IgD-negative memory B cell (primary cell): Measurements from ENCODE around the gene CTDNEP1. TPM values are rescaled to one million over a fixed set of nuclear protein-coding genes. Genes with fewer than 3 reads are reported as not detected.
"Not testable (repeated sequence)": the region's sequence is repeated elsewhere in the genome, so short reads cannot be mapped to it uniquely, and the experiment has no call there.

Experiments
- H3K27ac Mint-ChIP-seq, 3 donors: one replicate each; pipeline ENCODE4 v1.8.0; 2020 to 2022; ENCODE audit warnings: mild to moderate bottlenecking in 3 of 3, mixed read lengths in 3 of 3, moderate library complexity in 1 of 3
- H3K27me3 Mint-ChIP-seq: one replicate; pipeline ENCODE4 v1.8.0; 2021; ENCODE audit warnings: mixed read lengths
- H3K36me3 Mint-ChIP-seq: one replicate; pipeline ENCODE4 v1.8.0; 2020; ENCODE audit warnings: mild to moderate bottlenecking, mixed read lengths
- H3K4me1 Mint-ChIP-seq, 3 donors: one replicate each; pipeline ENCODE4 v1.8.0; 2020 to 2022; ENCODE audit warnings: mixed read lengths in 3 of 3, mild to moderate bottlenecking in 1 of 3
- H3K4me3 Mint-ChIP-seq, 4 donors: one replicate each; pipeline ENCODE4 v1.8.0; 2020 to 2022; ENCODE audit warnings: mild to moderate bottlenecking in 4 of 4, mixed read lengths in 4 of 4, moderate library complexity in 3 of 4
- H3K9me3 Mint-ChIP-seq, 3 donors: one replicate each; pipeline ENCODE4 v1.8.0; 2020 to 2021; ENCODE audit warnings: mixed read lengths in 3 of 3, mild to moderate bottlenecking in 1 of 3
- polyA plus RNA-seq: library from polyadenylated mRNA; unstranded; fragments of 300-500 nt; fragmentation: Illumina TruSeq; gene quantifications from one replicate; pipeline ENCODE4 v1.2.3, GENCODE V29; 2021

Gene CTDNEP1
- polyA plus RNA-seq, 1 donor from 2014 or later: 48.7 TPM

GRCh38 chr17:7243838-7244237, 7.7 kb downstream of the CTDNEP1 start:
- Mint-ChIP-seq H3K27ac (peak overlapping the region; percentile 97 to 100 (median 99)), H3K4me3 (peak overlapping the region in 2 of 4 donors; percentile 87 to 98), H3K4me1 (peaks cover 26 to 41% (median 35%) of the 10 kb centered on the region in 3 donors)
- H3K9me3 Mint-ChIP-seq, H3K27me3 Mint-ChIP-seq, H3K36me3 Mint-ChIP-seq: not testable (repeated sequence)

GRCh38 chr17:7243453-7243729, 8.1 kb downstream of the CTDNEP1 start:
- Mint-ChIP-seq H3K9me3 (no peaks in the 10 kb centered on the region), H3K27me3 (no peaks in the 10 kb centered on the region), H3K27ac (peak overlapping the region; percentile 97 to 100 (median 99)), H3K36me3 (peaks cover 5% of the 10 kb centered on the region), H3K4me3 (peak overlapping the region; percentile 67 to 98 (median 92)), H3K4me1 (peaks cover 23 to 37% (median 32%) of the 10 kb centered on the region in 3 donors)

- Mint-ChIP-seq H3K4me1 (peaks cover 23 to 37% (median 31%) of the 10 kb centered on the region in 3 donors), H3K36me3 (peaks cover 5% of the 10 kb centered on the region), H3K4me3 (peak overlapping the region; percentile 87 to 98 (median 97)), H3K9me3 (no peaks in the 10 kb centered on the region), H3K27me3 (no peaks in the 10 kb centered on the region), H3K27ac (peak overlapping the region; percentile 97 to 100 (median 99))
Measured at GRCh38 chr17:7242717-7243452, 8.6 kb downstream of the CTDNEP1 start.

GRCh38 chr17:7241783-7242716, 9.5 kb downstream of the CTDNEP1 start, which contains the start of gene GABARAP:
TSS of gene GABARAP (minus strand) at chr17:7242449. CDS start at chr17:7242330, 119 bp downstream.
- H3K4me1 Mint-ChIP-seq: peaks cover 27 to 41% (median 33%) of the 10 kb centered on the region in 3 donors
- H3K27ac Mint-ChIP-seq: peak within 1 kb of the TSS; percentile 97 to 100 (median 99)
- peak within 1 kb of the TSS; percentile 87 to 98 (median 97) for H3K4me3 Mint-ChIP-seq
- H3K27me3 Mint-ChIP-seq: no peaks in the 10 kb centered on the region
- H3K36me3 Mint-ChIP-seq: peaks cover 5% of the 10 kb centered on the region
- no peaks in the 10 kb centered on the region for H3K9me3 Mint-ChIP-seq

GRCh38 chr17:7241090-7241733, 10.3 kb downstream of the CTDNEP1 start:
- Mint-ChIP-seq H3K36me3 (peaks cover 8% of the 10 kb centered on the region), H3K4me1 (peaks cover 27 to 39% (median 37%) of the 10 kb centered on the region in 3 donors), H3K27me3 (no peaks in the 10 kb centered on the region), H3K9me3 (no peaks in the 10 kb centered on the region), H3K4me3 (peak overlapping the region; percentile 87 to 98 (median 97)), H3K27ac (peak overlapping the region; percentile 97 to 100 (median 99))

GRCh38 chr17:7240375-7240774, 11.2 kb downstream of the CTDNEP1 start:
- peak overlapping the region; percentile 87 to 97 (median 96) for H3K27ac Mint-ChIP-seq
- H3K36me3 Mint-ChIP-seq: peaks cover 8% of the 10 kb centered on the region
- H3K9me3 Mint-ChIP-seq: no peaks in the 10 kb centered on the region
- no peaks in the 10 kb centered on the region for H3K27me3 Mint-ChIP-seq
- peaks cover 26 to 38% (median 32%) of the 10 kb centered on the region in 3 donors for H3K4me1 Mint-ChIP-seq
- H3K4me3 Mint-ChIP-seq: peak overlapping the region; percentile 87 to 98 (median 97)

GRCh38 chr17:7239091-7240027, 12.2 kb downstream of the CTDNEP1 start, which contains the start of gene PHF23:
TSS of gene PHF23 (minus strand) at chr17:7239457. CDS start at chr17:7239279, 178 bp downstream.
- H3K4me1 Mint-ChIP-seq: peaks cover 35 to 44% (median 35%) of the 10 kb centered on the region in 3 donors
- H3K4me3 Mint-ChIP-seq: peak within 1 kb of the TSS; percentile 87 to 98 (median 97)
- H3K9me3 Mint-ChIP-seq: no peaks in the 10 kb centered on the region
- H3K27ac Mint-ChIP-seq: peak within 1 kb of the TSS; percentile 87 to 97 (median 96)
- peaks cover 8% of the 10 kb centered on the region for H3K36me3 Mint-ChIP-seq
- no peaks in the 10 kb centered on the region for H3K27me3 Mint-ChIP-seq

GRCh38 chr17:7238420-7239090, 13.0 kb downstream of the CTDNEP1 start:
- H3K27ac Mint-ChIP-seq: peak overlapping the region; percentile 87 to 97 (median 96)
- no peaks in the 10 kb centered on the region for H3K27me3 Mint-ChIP-seq
- H3K4me3 Mint-ChIP-seq: peak overlapping the region; percentile 87 to 98 (median 97)

GRCh38 chr17:7237761-7238419, 13.6 kb downstream of the CTDNEP1 start:
- Mint-ChIP-seq H3K9me3 (no peaks in the 10 kb centered on the region), H3K27me3 (no peaks in the 10 kb centered on the region), H3K36me3 (peaks cover 8% of the 10 kb centered on the region), H3K4me1 (peaks cover 39 to 47% (median 45%) of the 10 kb centered on the region in 3 donors), H3K27ac (peak overlapping the region; percentile 84 to 97 (median 87)), H3K4me3 (peak overlapping the region; percentile 87 to 98 (median 97))

More at GRCh38 chr17:7238420-7239090, 13.0 kb downstream of the CTDNEP1 start:
- no peaks in the 10 kb centered on the region for H3K9me3 Mint-ChIP-seq
- peaks cover 8% of the 10 kb centered on the region for H3K36me3 Mint-ChIP-seq
- peaks cover 38 to 47% (median 39%) of the 10 kb centered on the region in 3 donors for H3K4me1 Mint-ChIP-seq

GRCh38 chr17:7237266-7237760, 14.2 kb downstream of the CTDNEP1 start:
- peaks cover 40 to 47% (median 42%) of the 10 kb centered on the region in 3 donors for H3K4me1 Mint-ChIP-seq
- no peaks in the 10 kb centered on the region for H3K9me3 Mint-ChIP-seq
- peak overlapping the region; percentile 87 to 98 (median 97) for H3K4me3 Mint-ChIP-seq
- peaks cover 8% of the 10 kb centered on the region for H3K36me3 Mint-ChIP-seq
- peak overlapping the region; percentile 84 to 97 (median 87) for H3K27ac Mint-ChIP-seq
- H3K27me3 Mint-ChIP-seq: no peaks in the 10 kb centered on the region

GRCh38 chr17:7236808-7237207, 14.7 kb downstream of the CTDNEP1 start:
- Mint-ChIP-seq H3K27me3 (no peaks in the 10 kb centered on the region), H3K36me3 (peaks cover 8% of the 10 kb centered on the region), H3K4me3 (peak overlapping the region; percentile 19 to 98 (median 92)), H3K4me1 (peaks cover 40 to 51% (median 42%) of the 10 kb centered on the region in 3 donors), H3K27ac (peak overlapping the region; percentile 78 to 97 (median 87)), H3K9me3 (no peaks in the 10 kb centered on the region)
